Measurements from ENCODE around the gene FBXO7. TPM values are rescaled to one million over a fixed set of nuclear protein-coding genes. Genes with fewer than 3 reads are reported as not detected.
A peak's percentile ranks its signal among the peaks of the same experiment; 100 is the strongest.

The FBXO7 gene
- total RNA-seq = 100 to 1,000 TPM in 1 of 4 donors, 10 to 100 TPM in 3; 86.1 to 108 (median 92.9) TPM

DNA sequence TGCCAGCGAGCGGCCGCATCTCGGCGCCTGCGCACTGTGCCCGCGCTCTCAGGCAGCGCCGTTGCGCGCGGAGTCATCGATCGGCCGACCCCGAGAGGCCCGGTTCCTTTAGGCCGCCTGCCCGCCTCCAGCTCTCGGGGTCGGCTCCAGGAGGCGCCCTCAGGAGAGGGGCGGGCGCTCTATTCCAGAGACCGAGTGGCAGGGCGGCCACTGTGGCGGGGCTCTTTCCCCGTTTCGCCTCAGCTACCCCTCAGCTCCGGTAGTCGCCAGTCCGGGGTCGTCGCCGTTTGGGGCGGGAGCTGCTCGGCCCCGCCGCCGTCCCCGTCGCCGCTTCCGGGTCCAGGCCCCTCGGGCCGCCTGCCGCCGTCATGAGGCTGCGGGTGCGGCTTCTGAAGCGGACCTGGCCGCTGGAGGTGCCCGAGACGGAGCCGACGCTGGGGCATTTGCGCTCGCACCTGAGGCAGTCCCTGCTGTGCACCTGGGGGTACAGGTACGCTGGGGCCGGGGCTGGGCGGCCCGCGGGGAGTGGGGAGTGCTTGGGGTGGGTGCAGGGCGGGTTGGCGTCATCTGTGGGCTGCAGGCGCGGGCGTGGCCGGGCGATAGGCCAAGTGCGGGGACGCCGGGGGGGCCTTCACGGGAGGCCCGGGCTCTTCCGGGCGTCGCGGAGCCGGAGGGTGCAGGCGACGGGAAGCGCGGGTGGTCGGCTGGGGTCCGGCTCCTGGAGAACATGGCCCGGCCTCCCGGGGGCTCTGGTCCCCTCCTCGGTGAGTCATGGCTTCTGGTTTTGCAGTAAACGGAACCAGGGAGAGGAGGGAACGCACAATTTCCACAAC lies at the start of gene FBXO7:
TSS of gene FBXO7 (plus strand) at position 177 of the 833 bp plus-strand sequence. CDS start at position 369, 192 bp downstream.
- peak; percentile 80 to 81 for DNase-seq (ENCODE audit: low spot score in 2 of 2)
- Histone ChIP-seq H3K4me3 (peak within 1 kb of the TSS; percentile 67 to 99 (median 73)), H3K36me3 (peaks cover 0 to 8% (median 0%) of the 10 kb centered on the region in 3 donors), H3K27me3 (no peaks in the 10 kb centered on the region), H3K4me1 (peaks cover 0 to 40% (median 21%) of the 10 kb centered on the region in 4 donors), H3K27ac (peak within 1 kb of the TSS; percentile 92 to 100 (median 96)), H3K9me3 (no peaks in the 10 kb centered on the region)
- 0 to 1% methylated on average over 8 to 51 of the region's 92 CpGs for WGBS, 2 donors
- peak; percentile 31 to 65 for TF ChIP-seq POLR2A (IDR thresholded peaks at IDR 0.05)
- peak in 1 of 2 donors; percentile 82 for TF ChIP-seq EP300 (IDR thresholded peaks at IDR 0.05)
- TF ChIP-seq, protein P1, sequence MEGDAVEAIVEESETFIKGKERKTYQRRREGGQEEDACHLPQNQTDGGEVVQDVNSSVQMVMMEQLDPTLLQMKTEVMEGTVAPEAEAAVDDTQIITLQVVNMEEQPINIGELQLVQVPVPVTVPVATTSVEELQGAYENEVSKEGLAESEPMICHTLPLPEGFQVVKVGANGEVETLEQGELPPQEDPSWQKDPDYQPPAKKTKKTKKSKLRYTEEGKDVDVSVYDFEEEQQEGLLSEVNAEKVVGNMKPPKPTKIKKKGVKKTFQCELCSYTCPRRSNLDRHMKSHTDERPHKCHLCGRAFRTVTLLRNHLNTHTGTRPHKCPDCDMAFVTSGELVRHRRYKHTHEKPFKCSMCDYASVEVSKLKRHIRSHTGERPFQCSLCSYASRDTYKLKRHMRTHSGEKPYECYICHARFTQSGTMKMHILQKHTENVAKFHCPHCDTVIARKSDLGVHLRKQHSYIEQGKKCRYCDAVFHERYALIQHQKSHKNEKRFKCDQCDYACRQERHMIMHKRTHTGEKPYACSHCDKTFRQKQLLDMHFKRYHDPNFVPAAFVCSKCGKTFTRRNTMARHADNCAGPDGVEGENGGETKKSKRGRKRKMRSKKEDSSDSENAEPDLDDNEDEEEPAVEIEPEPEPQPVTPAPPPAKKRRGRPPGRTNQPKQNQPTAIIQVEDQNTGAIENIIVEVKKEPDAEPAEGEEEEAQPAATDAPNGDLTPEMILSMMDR (IDR thresholded peaks at IDR 0.05) = peak; percentile 34 to 81 (median 60)

DNA sequence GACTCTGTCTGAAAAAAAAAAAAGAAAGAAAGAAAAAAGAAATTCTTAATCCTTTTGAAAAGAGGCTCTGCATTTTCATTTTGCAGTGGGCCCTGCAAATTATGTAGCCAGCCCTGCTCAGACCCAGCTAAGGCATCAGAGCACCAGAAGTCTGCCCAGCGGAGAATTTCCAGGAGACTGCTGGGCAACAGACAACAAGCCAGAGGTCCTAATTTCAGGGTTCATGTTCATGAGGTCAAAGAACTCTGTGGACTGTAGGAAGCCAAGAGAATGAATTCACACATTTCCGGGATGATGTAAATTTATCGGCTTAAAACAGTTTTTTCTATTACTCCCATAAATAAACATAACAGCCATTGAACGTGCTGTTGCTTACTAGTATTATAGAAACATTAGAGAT lies 47.7 kb upstream of the FBXO7 start:
- no peak for DNase-seq (ENCODE audit: low spot score in 2 of 2)
- Histone ChIP-seq H3K9me3 (no peaks in the 10 kb centered on the region), H3K36me3 (no peaks in the 10 kb centered on the region), H3K27me3 (peaks cover 0 to 8% of the 10 kb centered on the region in 2 donors), H3K4me3 (no peak overlapping the region), H3K4me1 (no peaks in the 10 kb centered on the region), H3K27ac (no peak overlapping the region)
- 64 to 82% methylated on average over 4 of the region's 4 CpGs for WGBS, 2 donors
- TF ChIP-seq POLR2A (IDR thresholded peaks at IDR 0.05) (no peak), EP300 (IDR thresholded peaks at IDR 0.05) (no peak)
- TF ChIP-seq, protein P1 (IDR thresholded peaks at IDR 0.05) = no peak

DNA sequence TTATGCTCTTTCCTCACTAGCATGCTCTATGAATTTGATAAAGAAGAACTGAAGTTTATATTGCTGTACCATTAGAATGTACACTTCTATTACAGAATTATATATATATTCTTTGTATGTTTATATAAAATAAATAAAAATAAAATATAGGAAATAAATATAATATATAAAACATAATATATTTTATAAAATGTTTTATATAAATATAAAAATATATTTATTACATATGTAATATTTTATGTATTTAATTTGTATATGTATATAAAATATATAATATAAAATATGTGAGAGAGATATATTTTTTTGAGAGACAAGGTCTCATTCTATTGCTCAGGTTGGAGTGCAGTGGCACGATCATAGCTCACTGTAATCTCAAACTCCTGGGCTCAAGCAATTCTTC lies 44.3 kb upstream of the FBXO7 start:
- 79 to 89% methylated on average over 1 of the region's 1 CpG for WGBS, 2 donors
- no peak for DNase-seq (ENCODE audit: low spot score in 2 of 2)
- no peaks in the 10 kb centered on the region for H3K4me1 ChIP-seq
- TF ChIP-seq POLR2A (IDR thresholded peaks at IDR 0.05) (no peak), EP300 (IDR thresholded peaks at IDR 0.05) (no peak)
- TF ChIP-seq, protein P1 (IDR thresholded peaks at IDR 0.05) = no peak
- peaks cover 0 to 4% of the 10 kb centered on the region in 2 donors for H3K27me3 ChIP-seq
- H3K9me3 ChIP-seq = no peaks in the 10 kb centered on the region
- no peak overlapping the region for H3K4me3 ChIP-seq
- H3K36me3 ChIP-seq = no peaks in the 10 kb centered on the region
- no peak overlapping the region for H3K27ac ChIP-seq

DNA sequence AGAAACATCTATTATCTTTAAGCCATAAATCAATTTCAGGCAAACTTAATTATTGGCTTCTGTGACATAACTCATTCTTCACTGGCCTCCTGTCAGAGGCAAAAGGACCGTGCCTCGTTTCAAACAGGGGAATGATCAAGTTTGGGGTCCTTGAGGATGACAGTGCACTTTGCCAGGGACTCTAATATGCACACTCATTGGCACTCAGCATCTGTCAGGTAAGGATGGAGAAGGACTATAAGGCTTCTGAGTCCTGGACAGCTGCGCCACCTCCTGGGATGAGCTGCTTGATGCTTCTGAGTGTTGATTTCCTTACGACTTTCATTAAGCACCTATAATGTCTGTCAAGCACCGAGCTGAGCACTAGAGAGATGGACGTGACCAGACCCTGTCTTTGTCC lies 30.5 kb upstream of the FBXO7 start:
- WGBS, 2 donors = 39 to 59% methylated on average over 6 of the region's 6 CpGs
- Histone ChIP-seq H3K4me3 (no peak overlapping the region), H3K9me3 (no peaks in the 10 kb centered on the region), H3K36me3 (no peaks in the 10 kb centered on the region), H3K27ac (no peak overlapping the region), H3K4me1 (no peaks in the 10 kb centered on the region), H3K27me3 (peaks cover 0 to 4% of the 10 kb centered on the region in 2 donors)
- no peak for DNase-seq (ENCODE audit: low spot score in 2 of 2)
- no peak for TF ChIP-seq POLR2A (IDR thresholded peaks at IDR 0.05)
- TF ChIP-seq, protein P1 (IDR thresholded peaks at IDR 0.05) = peak in 1 of 5 experiments; percentile 11

DNA sequence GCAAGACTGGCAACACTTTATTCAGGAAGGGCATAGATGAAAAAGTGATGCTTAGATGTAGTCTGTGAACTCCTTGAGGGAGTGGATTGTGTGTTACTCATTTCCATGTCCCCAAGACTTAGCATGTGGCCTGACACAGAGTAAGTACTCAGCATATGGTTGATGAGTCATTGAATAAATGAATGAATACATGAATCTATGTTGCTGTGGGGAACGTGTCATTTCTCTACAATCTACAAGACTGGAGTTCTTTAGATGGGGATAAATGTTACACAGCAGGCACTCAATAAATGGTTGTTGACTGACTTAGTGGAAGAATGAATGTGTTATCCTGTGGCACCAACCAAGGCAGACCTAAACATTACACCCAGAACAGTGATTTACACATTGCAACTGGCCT lies 28.3 kb upstream of the FBXO7 start:
- no peaks in the 10 kb centered on the region for H3K4me1 ChIP-seq
- H3K27me3 ChIP-seq = peaks cover 0 to 4% of the 10 kb centered on the region in 2 donors
- H3K4me3 ChIP-seq = no peak overlapping the region
- no peaks in the 10 kb centered on the region for H3K9me3 ChIP-seq
- no peak overlapping the region for H3K27ac ChIP-seq
- WGBS, 2 donors = 44 to 62% methylated on average over 1 of the region's 1 CpG
- DNase-seq (ENCODE audit: low spot score in 2 of 2) = no peak
- H3K36me3 ChIP-seq = no peaks in the 10 kb centered on the region
- TF ChIP-seq, protein P1 (IDR thresholded peaks at IDR 0.05) = no peak
- TF ChIP-seq POLR2A (IDR thresholded peaks at IDR 0.05) = no peak
- TF ChIP-seq EP300 (IDR thresholded peaks at IDR 0.05) = no peak
